Osteoblast (primary cell): ENCODE results near the gene IFFO2. TPM values are rescaled to one million over a fixed set of nuclear protein-coding genes. Genes with fewer than 3 reads are reported as not detected.

ENCODE experiments used
- DNase-seq: peaks from one replicate; pipeline ENCODE4 v3.0.0; 2011; ENCODE audit warnings: low spot score, mixed read lengths; ENCODE audit not compliant: insufficient read length; ENCODE audit errors: missing footprints
- H2AFZ ChIP-seq: 2 replicates; pipeline ENCODE4 v1.6.0; 2011; ENCODE audit warnings: mild to moderate bottlenecking, low read length
- H3K27ac ChIP-seq: 2 replicates; pipeline ENCODE4 v1.5.1; 2011; ENCODE audit warnings: mild to moderate bottlenecking, low read depth, low read length, moderate library complexity
- H3K27me3 ChIP-seq: 2 replicates; pipeline ENCODE4 v1.6.0; 2012; ENCODE audit warnings: mild to moderate bottlenecking, control low read depth, inconsistent platforms, low read length, moderate library complexity; ENCODE audit not compliant: insufficient read depth
- H3K36me3 ChIP-seq: 2 replicates; pipeline ENCODE4 v1.5.1; 2011; ENCODE audit warnings: mild to moderate bottlenecking, low read length, control low read depth, moderate library complexity; ENCODE audit not compliant: insufficient read depth
- H3K4me1 ChIP-seq: 2 replicates; pipeline ENCODE4 v1.5.1; 2011; ENCODE audit warnings: mild to moderate bottlenecking, low read length, control low read depth, moderate library complexity; ENCODE audit not compliant: insufficient read depth
- H3K4me2 ChIP-seq: 2 replicates; pipeline ENCODE4 v1.6.0; 2011; ENCODE audit warnings: mild to moderate bottlenecking, low read length; ENCODE audit not compliant: insufficient read depth
- H3K4me3 ChIP-seq: fragments of 200-600 bp; sonication (generic); 3 replicates; pipeline ENCODE4 v1.5.1; 2012; ENCODE audit warnings: mild to moderate bottlenecking, low read length, inconsistent platforms; ENCODE audit not compliant: insufficient read depth
- H3K79me2 ChIP-seq: 2 replicates; pipeline ENCODE4 v1.6.0; 2012; ENCODE audit warnings: mild to moderate bottlenecking, low read length, control low read depth, inconsistent platforms; ENCODE audit not compliant: insufficient read depth
- H3K9me3 ChIP-seq: 2 replicates; pipeline ENCODE4 v1.5.1; 2011; ENCODE audit warnings: low read depth, low read length, control low read depth
- H4K20me1 ChIP-seq: 2 replicates; pipeline ENCODE4 v1.6.0; 2012; ENCODE audit warnings: mild to moderate bottlenecking, low read length, control low read depth; ENCODE audit not compliant: insufficient read depth
- CTCF ChIP-seq: IDR thresholded peaks from 2 replicates; pipeline ENCODE4 v1.5.1; 2011; ENCODE audit warnings: mild to moderate bottlenecking, low read depth, low read length, moderate library complexity; ENCODE audit errors: extremely low read depth
- total RNA-seq: library from RNA; depleted of rRNA; stranded (reverse); fragments of >200 nt; gene quantifications from 2 replicates; pipeline ENCODE4 v1.2.3, GENCODE V29; 2012

IFFO2 gene
- total RNA-seq, 1 donor: 10.9 TPM

- H3K4me1 ChIP-seq: no peaks in the 10 kb centered on the region
- no peaks in the 10 kb centered on the region for H3K79me2 ChIP-seq
- no peak overlapping the region for H3K4me2 ChIP-seq
- peaks cover 12% of the 10 kb centered on the region for H3K27me3 ChIP-seq
- no peak overlapping the region for H3K4me3 ChIP-seq
- H2AFZ ChIP-seq: no peak overlapping the region
- no peaks in the 10 kb centered on the region for H4K20me1 ChIP-seq
- DNase-seq: peak; percentile 79
- no peak overlapping the region for H3K27ac ChIP-seq
- H3K9me3 ChIP-seq: no peaks in the 10 kb centered on the region
- H3K36me3 ChIP-seq: no peaks in the 10 kb centered on the region
- no peak for TF ChIP-seq CTCF
These were observed 87.6 kb downstream of the IFFO2 start for GRCh38 chr1:18868801-18869424.

- peak; percentile 76 for DNase-seq
- no peak overlapping the region for H2AFZ ChIP-seq
- peaks cover 12% of the 10 kb centered on the region for H3K27me3 ChIP-seq
- no peaks in the 10 kb centered on the region for H3K36me3 ChIP-seq
- H4K20me1 ChIP-seq: no peaks in the 10 kb centered on the region
- H3K4me1 ChIP-seq: no peaks in the 10 kb centered on the region
- no peak overlapping the region for H3K27ac ChIP-seq
- H3K9me3 ChIP-seq: no peaks in the 10 kb centered on the region
- H3K4me3 ChIP-seq: no peak overlapping the region
- TF ChIP-seq CTCF: no peak
- no peaks in the 10 kb centered on the region for H3K79me2 ChIP-seq
- H3K4me2 ChIP-seq: no peak overlapping the region
These were observed 88.1 kb downstream of the IFFO2 start for GRCh38 chr1:18868354-18868753.

GRCh38 chr1:18866846-18867245, 89.6 kb downstream of the IFFO2 start:
- DNase-seq: peak; percentile 78
- no peaks in the 10 kb centered on the region for H3K4me1 ChIP-seq
- no peak overlapping the region for H3K4me3 ChIP-seq
- peaks cover 12% of the 10 kb centered on the region for H3K27me3 ChIP-seq
- no peak overlapping the region for H3K27ac ChIP-seq
- no peak overlapping the region for H3K4me2 ChIP-seq
- H2AFZ ChIP-seq: no peak overlapping the region
- no peaks in the 10 kb centered on the region for H4K20me1 ChIP-seq
- no peaks in the 10 kb centered on the region for H3K36me3 ChIP-seq
- no peaks in the 10 kb centered on the region for H3K79me2 ChIP-seq
- TF ChIP-seq CTCF: no peak
- no peaks in the 10 kb centered on the region for H3K9me3 ChIP-seq

- H2AFZ ChIP-seq: no peak overlapping the region
- H3K4me1 ChIP-seq: no peaks in the 10 kb centered on the region
- no peak overlapping the region for H3K4me3 ChIP-seq
- no peaks in the 10 kb centered on the region for H3K79me2 ChIP-seq
- H4K20me1 ChIP-seq: no peaks in the 10 kb centered on the region
- no peaks in the 10 kb centered on the region for H3K9me3 ChIP-seq
- no peak overlapping the region for H3K27ac ChIP-seq
- no peak for TF ChIP-seq CTCF
- H3K27me3 ChIP-seq: peaks cover 12% of the 10 kb centered on the region
- peak; percentile 41 for DNase-seq
- no peak overlapping the region for H3K4me2 ChIP-seq
- H3K36me3 ChIP-seq: no peaks in the 10 kb centered on the region
These were observed 90.2 kb downstream of the IFFO2 start for GRCh38 chr1:18866314-18866713.
